Stimulated activated memory B cell treated with anti-CD40 and anti-IgM and Interleukin-4, amounts not matched to agents 10 μg/mL and 1 μg/mL and 100 μg/mL, for 72 hours (primary cell): ENCODE measurements around the gene E2F8.
A peak's percentile ranks its signal among the peaks of the same experiment; 100 is the strongest.
"Not testable (repeated sequence)": the region's sequence is repeated elsewhere in the genome, so short reads cannot be mapped to it uniquely, and the experiment has no call there.

ENCODE experiments used
- ATAC-seq: fragments of 150-1000 bp; cut with Tn5 transposase; 2 replicates; pipeline ENCODE4 v1.10.0; 2021
- H3K27ac Mint-ChIP-seq: one replicate; pipeline ENCODE4 v1.8.0; 2022; ENCODE audit warnings: mild to moderate bottlenecking, mixed read lengths
- H3K27me3 Mint-ChIP-seq: one replicate; pipeline ENCODE4 v1.8.0; 2022; ENCODE audit warnings: mixed read lengths
- H3K36me3 Mint-ChIP-seq: one replicate; pipeline ENCODE4 v1.8.0; 2022; ENCODE audit warnings: mixed read lengths
- H3K4me1 Mint-ChIP-seq: one replicate; pipeline ENCODE4 v1.8.0; 2022; ENCODE audit warnings: mixed read lengths
- H3K4me3 Mint-ChIP-seq: one replicate; pipeline ENCODE4 v1.8.0; 2022; ENCODE audit warnings: mild to moderate bottlenecking, moderate library complexity, mixed read lengths
- H3K9me3 Mint-ChIP-seq: one replicate; pipeline ENCODE4 v1.8.0; 2022; ENCODE audit warnings: mixed read lengths

The E2F8 gene

GRCh38 chr11:19259487-19260345, 19.0 kb upstream of the E2F8 start:
- Mint-ChIP-seq H3K9me3 (peaks cover 3% of the 10 kb centered on the region), H3K4me3 (no peak overlapping the region), H3K27ac (no peak overlapping the region), H3K27me3 (no peaks in the 10 kb centered on the region), H3K36me3 (no peaks in the 10 kb centered on the region), H3K4me1 (no peaks in the 10 kb centered on the region)
- ATAC-seq = no peak

- H3K4me1 Mint-ChIP-seq = no peaks in the 10 kb centered on the region
- peaks cover 7% of the 10 kb centered on the region for H3K9me3 Mint-ChIP-seq
Observed at GRCh38 chr11:19258641-19259230, 18.0 kb upstream of the E2F8 start.

GRCh38 chr11:19254441-19254840, 13.7 kb upstream of the E2F8 start:
- not testable (repeated sequence) for H3K27me3 Mint-ChIP-seq, H3K9me3 Mint-ChIP-seq, H3K27ac Mint-ChIP-seq, ATAC-seq, H3K4me3 Mint-ChIP-seq, H3K36me3 Mint-ChIP-seq, H3K4me1 Mint-ChIP-seq

More at GRCh38 chr11:19258641-19259230, 18.0 kb upstream of the E2F8 start:
- no peaks in the 10 kb centered on the region for H3K36me3 Mint-ChIP-seq
- H3K4me3 Mint-ChIP-seq = no peak overlapping the region
- no peak for ATAC-seq
- H3K27ac Mint-ChIP-seq = no peak overlapping the region
- no peaks in the 10 kb centered on the region for H3K27me3 Mint-ChIP-seq

GRCh38 chr11:19253817-19254216, 13.1 kb upstream of the E2F8 start:
- no peaks in the 10 kb centered on the region for H3K36me3 Mint-ChIP-seq
- H3K9me3 Mint-ChIP-seq = peaks cover 10% of the 10 kb centered on the region
- H3K27me3 Mint-ChIP-seq = peaks cover 12% of the 10 kb centered on the region
- no peak for ATAC-seq
- no peaks in the 10 kb centered on the region for H3K4me1 Mint-ChIP-seq
- no peak overlapping the region for H3K4me3 Mint-ChIP-seq
- no peak overlapping the region for H3K27ac Mint-ChIP-seq

- no peak for ATAC-seq
- Mint-ChIP-seq H3K4me3 (no peak overlapping the region), H3K36me3 (no peaks in the 10 kb centered on the region), H3K4me1 (no peaks in the 10 kb centered on the region), H3K9me3 (peaks cover 10% of the 10 kb centered on the region), H3K27me3 (peaks cover 14% of the 10 kb centered on the region), H3K27ac (no peak overlapping the region)
Observed at GRCh38 chr11:19253153-19253745, 12.5 kb upstream of the E2F8 start.

GRCh38 chr11:19252394-19253152, 11.8 kb upstream of the E2F8 start:
- H3K4me3 Mint-ChIP-seq = no peak overlapping the region
- ATAC-seq = no peak
- H3K4me1 Mint-ChIP-seq = no peaks in the 10 kb centered on the region
- H3K9me3 Mint-ChIP-seq = peaks cover 10% of the 10 kb centered on the region
- no peak overlapping the region for H3K27ac Mint-ChIP-seq
- peaks cover 20% of the 10 kb centered on the region for H3K27me3 Mint-ChIP-seq
- no peaks in the 10 kb centered on the region for H3K36me3 Mint-ChIP-seq

GRCh38 chr11:19251577-19251976, 10.8 kb upstream of the E2F8 start:
- Mint-ChIP-seq H3K4me1 (no peaks in the 10 kb centered on the region), H3K4me3 (no peak overlapping the region), H3K27ac (no peak overlapping the region), H3K36me3 (no peaks in the 10 kb centered on the region), H3K9me3 (peaks cover 10% of the 10 kb centered on the region), H3K27me3 (peaks cover 30% of the 10 kb centered on the region)
- ATAC-seq = no peak

GRCh38 chr11:19246816-19247215, 6.1 kb upstream of the E2F8 start:
- H3K4me1 Mint-ChIP-seq = peaks cover 13% of the 10 kb centered on the region
- H3K9me3 Mint-ChIP-seq = peaks cover 2% of the 10 kb centered on the region
- no peak overlapping the region for H3K27ac Mint-ChIP-seq
- H3K4me3 Mint-ChIP-seq = no peak overlapping the region
- H3K36me3 Mint-ChIP-seq = no peaks in the 10 kb centered on the region
- ATAC-seq = no peak
- H3K27me3 Mint-ChIP-seq = peaks cover 65% of the 10 kb centered on the region

- H3K27me3 Mint-ChIP-seq = peaks cover 75% of the 10 kb centered on the region
- H3K4me1 Mint-ChIP-seq = peaks cover 15% of the 10 kb centered on the region
Observed at GRCh38 chr11:19245351-19245750, 4.6 kb upstream of the E2F8 start.

GRCh38 chr11:19244621-19245020, 3.9 kb upstream of the E2F8 start:
- no peak overlapping the region for H3K4me3 Mint-ChIP-seq
- H3K4me1 Mint-ChIP-seq = peaks cover 15% of the 10 kb centered on the region
- H3K9me3 Mint-ChIP-seq = peaks cover under 1% of the 10 kb centered on the region
- no peak overlapping the region for H3K27ac Mint-ChIP-seq
- no peak for ATAC-seq
- no peaks in the 10 kb centered on the region for H3K36me3 Mint-ChIP-seq
- peaks cover 68% of the 10 kb centered on the region for H3K27me3 Mint-ChIP-seq

More at GRCh38 chr11:19245351-19245750, 4.6 kb upstream of the E2F8 start:
- no peak for ATAC-seq
- Mint-ChIP-seq H3K36me3 (no peaks in the 10 kb centered on the region), H3K4me3 (no peak overlapping the region), H3K9me3 (peaks cover 2% of the 10 kb centered on the region), H3K27ac (no peak overlapping the region)

- Mint-ChIP-seq H3K36me3 (no peaks in the 10 kb centered on the region), H3K4me1 (peaks cover 15% of the 10 kb centered on the region), H3K27me3 (peaks cover 64% of the 10 kb centered on the region), H3K4me3 (no peak overlapping the region), H3K27ac (no peak overlapping the region), H3K9me3 (no peaks in the 10 kb centered on the region)
- no peak for ATAC-seq
Observed at GRCh38 chr11:19244084-19244483, 3.3 kb upstream of the E2F8 start.

GRCh38 chr11:19243613-19244012, 2.9 kb upstream of the E2F8 start:
- no peak for ATAC-seq
- peaks cover 64% of the 10 kb centered on the region for H3K27me3 Mint-ChIP-seq
- H3K36me3 Mint-ChIP-seq = no peaks in the 10 kb centered on the region
- H3K4me3 Mint-ChIP-seq = no peak overlapping the region
- peaks cover 15% of the 10 kb centered on the region for H3K4me1 Mint-ChIP-seq
- no peaks in the 10 kb centered on the region for H3K9me3 Mint-ChIP-seq
- no peak overlapping the region for H3K27ac Mint-ChIP-seq

- no peak overlapping the region for H3K27ac Mint-ChIP-seq
- peaks cover 61% of the 10 kb centered on the region for H3K27me3 Mint-ChIP-seq
- H3K4me3 Mint-ChIP-seq = no peak overlapping the region
- no peaks in the 10 kb centered on the region for H3K9me3 Mint-ChIP-seq
- ATAC-seq = no peak
- H3K4me1 Mint-ChIP-seq = peaks cover 15% of the 10 kb centered on the region
- H3K36me3 Mint-ChIP-seq = no peaks in the 10 kb centered on the region
Observed at GRCh38 chr11:19243143-19243542, 2.4 kb upstream of the E2F8 start.

GRCh38 chr11:19242179-19242932, 1.6 kb upstream of the E2F8 start:
- peaks cover 15% of the 10 kb centered on the region for H3K4me1 Mint-ChIP-seq
- H3K4me3 Mint-ChIP-seq = peak overlapping the region; percentile 86
- H3K27ac Mint-ChIP-seq = no peak overlapping the region
- H3K27me3 Mint-ChIP-seq = peaks cover 53% of the 10 kb centered on the region
- ATAC-seq = no peak
- no peaks in the 10 kb centered on the region for H3K9me3 Mint-ChIP-seq
- no peaks in the 10 kb centered on the region for H3K36me3 Mint-ChIP-seq
